GM19025 (cell line): ENCODE results near the gene TPBG.

ENCODE experiments used
- ATAC-seq: cut with Tn5 transposase; IDR thresholded peaks from one replicate; pipeline ENCODE4 v1.9.1; 2021; ENCODE audit warnings: mild to moderate bottlenecking, low read depth, moderate library complexity; ENCODE audit not compliant: unreplicated experiment

TPBG gene

GRCh38 chr6:82363428-82364086 is at the start of gene TPBG:
TSS of gene TPBG (plus strand) at chr6:82363817. CDS start at chr6:82364962, 1,145 bp downstream.
- ATAC-seq: peak; percentile 45

- no peak for ATAC-seq
These were observed 41.2 kb upstream of the TPBG start for GRCh38 chr6:82322386-82322785.

GRCh38 chr6:82329766-82330165 is 33.9 kb upstream of the TPBG start:
- ATAC-seq: no peak

GRCh38 chr6:82330171-82330804 is 33.3 kb upstream of the TPBG start:
- ATAC-seq: no peak

- no peak for ATAC-seq
These were observed 32.4 kb upstream of the TPBG start for GRCh38 chr6:82331031-82331773.

GRCh38 chr6:82333781-82334180 is 29.8 kb upstream of the TPBG start:
- no peak for ATAC-seq

GRCh38 chr6:82337688-82338257 is 25.8 kb upstream of the TPBG start:
- ATAC-seq: no peak

- no peak for ATAC-seq
These were observed 15.5 kb upstream of the TPBG start for GRCh38 chr6:82348130-82348529.

GRCh38 chr6:82353848-82354247 is 9.8 kb upstream of the TPBG start:
- no peak for ATAC-seq

GRCh38 chr6:82360552-82360951 is 3.1 kb upstream of the TPBG start:
- no peak for ATAC-seq

- no peak for ATAC-seq
These were observed 2.0 kb upstream of the TPBG start for GRCh38 chr6:82361631-82362030.

GRCh38 chr6:82362144-82362543 is 1.5 kb upstream of the TPBG start:
- ATAC-seq: no peak

- no peak for ATAC-seq
These were observed 664 bp upstream of the TPBG start for GRCh38 chr6:82362878-82363427.

- ATAC-seq: no peak
These were observed 734 bp downstream of the TPBG start for GRCh38 chr6:82364087-82365015.

- no peak for ATAC-seq
These were observed 1.6 kb downstream of the TPBG start for GRCh38 chr6:82365016-82365795.

- no peak for ATAC-seq
These were observed 4.1 kb downstream of the TPBG start for GRCh38 chr6:82367704-82368103.

GRCh38 chr6:82370788-82371187 is 7.2 kb downstream of the TPBG start:
- ATAC-seq: no peak

GRCh38 chr6:82371799-82372546 is 8.4 kb downstream of the TPBG start:
- no peak for ATAC-seq

- ATAC-seq: no peak
These were observed 9.0 kb downstream of the TPBG start for GRCh38 chr6:82372656-82373055.
